ENCODE data around the gene CHTF8.

DNA sequence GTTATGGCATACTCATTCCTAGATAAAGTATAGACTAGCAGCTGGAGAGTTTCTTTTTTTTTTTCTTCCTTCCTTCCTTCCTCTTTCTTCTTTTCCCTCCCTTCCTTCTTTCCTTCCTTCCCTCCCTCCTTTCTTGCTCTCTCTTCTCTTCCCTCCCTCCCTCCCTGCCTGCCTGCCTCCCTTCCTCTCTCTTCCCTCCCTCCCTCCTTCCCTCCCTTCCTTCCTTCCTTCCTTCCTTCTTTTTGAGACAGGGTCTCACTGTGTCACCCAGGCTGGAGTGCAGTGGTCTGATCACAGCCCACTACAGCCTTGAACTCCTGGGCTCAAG lies 47.6 kb upstream of the CHTF8 start:
- TF ChIP-seq ZNF175 (tag by site-specific recombination; IDR thresholded peaks at IDR 0.05) (no peak), ZNF23 (tag by site-specific recombination; IDR thresholded peaks at IDR 0.05; ENCODE audit: borderline replicate concordance) (no peak), ZNF138 (tag by site-specific recombination; IDR thresholded peaks at IDR 0.05; ENCODE audit: borderline replicate concordance) (no peak), ZNF274 (IDR thresholded peaks at IDR 0.05; ENCODE audit: low read length) (no peak), ZNF274 (tag by site-specific recombination; IDR thresholded peaks at IDR 0.05; ENCODE audit: borderline replicate concordance) (no peak), ZNF768 (tag by site-specific recombination; IDR thresholded peaks at IDR 0.05) (no peak), BCL11B (tag by site-specific recombination; IDR thresholded peaks at IDR 0.05; ENCODE audit: low read depth) (no peak)
- TF ChIP-seq, protein P1, sequence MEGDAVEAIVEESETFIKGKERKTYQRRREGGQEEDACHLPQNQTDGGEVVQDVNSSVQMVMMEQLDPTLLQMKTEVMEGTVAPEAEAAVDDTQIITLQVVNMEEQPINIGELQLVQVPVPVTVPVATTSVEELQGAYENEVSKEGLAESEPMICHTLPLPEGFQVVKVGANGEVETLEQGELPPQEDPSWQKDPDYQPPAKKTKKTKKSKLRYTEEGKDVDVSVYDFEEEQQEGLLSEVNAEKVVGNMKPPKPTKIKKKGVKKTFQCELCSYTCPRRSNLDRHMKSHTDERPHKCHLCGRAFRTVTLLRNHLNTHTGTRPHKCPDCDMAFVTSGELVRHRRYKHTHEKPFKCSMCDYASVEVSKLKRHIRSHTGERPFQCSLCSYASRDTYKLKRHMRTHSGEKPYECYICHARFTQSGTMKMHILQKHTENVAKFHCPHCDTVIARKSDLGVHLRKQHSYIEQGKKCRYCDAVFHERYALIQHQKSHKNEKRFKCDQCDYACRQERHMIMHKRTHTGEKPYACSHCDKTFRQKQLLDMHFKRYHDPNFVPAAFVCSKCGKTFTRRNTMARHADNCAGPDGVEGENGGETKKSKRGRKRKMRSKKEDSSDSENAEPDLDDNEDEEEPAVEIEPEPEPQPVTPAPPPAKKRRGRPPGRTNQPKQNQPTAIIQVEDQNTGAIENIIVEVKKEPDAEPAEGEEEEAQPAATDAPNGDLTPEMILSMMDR (tag by site-specific recombination; IDR thresholded peaks at IDR 0.05): no peak

All from HEK293 (cell line).